ENCODE data around the gene FOXK1. TPM values are rescaled to one million over a fixed set of nuclear protein-coding genes. Genes with fewer than 3 reads are reported as not detected.

Gene FOXK1
- total RNA-seq, 2 experiments from 2014 or later: 67.8 to 68.1 TPM

DNA sequence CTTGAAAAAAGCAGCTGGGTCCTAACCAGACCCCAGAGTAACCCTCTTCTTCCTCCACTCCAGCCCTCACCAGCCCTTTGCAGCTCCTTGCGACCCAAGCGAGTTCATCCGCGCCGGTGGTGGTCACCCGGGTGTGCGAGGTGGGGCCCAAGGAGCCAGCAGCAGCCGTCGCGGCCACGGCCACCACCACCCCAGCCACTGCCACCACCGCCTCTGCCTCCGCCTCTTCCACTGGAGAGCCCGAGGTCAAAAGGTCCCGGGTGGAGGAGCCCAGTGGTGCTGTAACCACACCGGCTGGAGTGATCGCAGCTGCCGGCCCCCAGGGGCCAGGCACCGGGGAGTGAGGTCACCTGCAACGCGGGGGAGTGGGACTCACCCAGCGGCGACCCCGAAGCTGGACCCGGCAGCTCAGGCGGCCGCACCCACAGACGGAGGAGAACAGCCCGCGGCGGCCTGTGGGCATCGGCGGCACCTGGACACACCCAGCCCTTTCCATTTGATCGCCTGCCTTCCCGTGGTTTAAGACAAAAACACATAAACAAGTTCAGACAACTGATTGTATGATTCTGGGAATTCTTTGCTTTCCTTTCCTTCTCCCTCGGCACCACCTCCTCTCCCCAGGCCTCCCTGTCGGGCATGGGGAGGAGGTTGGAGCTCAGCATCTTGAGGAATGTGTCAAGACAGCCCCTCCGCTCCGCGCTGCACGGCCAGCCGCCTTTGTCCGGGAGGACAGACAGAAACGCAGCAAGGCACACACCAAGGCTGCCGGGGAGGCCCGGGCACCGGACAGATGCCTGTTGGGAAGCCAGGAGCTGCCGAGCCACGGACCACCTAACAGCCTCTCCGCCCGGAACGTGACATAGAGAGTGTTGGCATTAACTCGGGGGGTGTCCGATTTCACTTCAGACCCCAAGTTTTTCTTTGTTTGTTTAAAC lies 80.3 kb downstream of the FOXK1 start:
- H3K36me3 ChIP-seq (ENCODE audit: insufficient read depth, low read length): peaks cover 72% of the 10 kb centered on the region
- H3K27ac ChIP-seq (ENCODE audit: low read depth in 1 of 2, low read length in 2 of 2): no peak overlapping the region
- Mint-ChIP-seq H3K36me3 (ENCODE audit: low read depth) (peaks cover 46% of the 10 kb centered on the region), H3K27me3 (no peaks in the 10 kb centered on the region), H3K27ac (no peak overlapping the region), H3K4me1 (ENCODE audit: low read depth) (no peaks in the 10 kb centered on the region), H3K4me3 (no peak overlapping the region), H3K9me3 (no peaks in the 10 kb centered on the region)
- H3K9me3 ChIP-seq (ENCODE audit: control insufficient read depth in 1 of 2, insufficient read depth in 1 of 2, low read length in 2 of 2): no peaks in the 10 kb centered on the region
- TF ChIP-seq, protein P1, sequence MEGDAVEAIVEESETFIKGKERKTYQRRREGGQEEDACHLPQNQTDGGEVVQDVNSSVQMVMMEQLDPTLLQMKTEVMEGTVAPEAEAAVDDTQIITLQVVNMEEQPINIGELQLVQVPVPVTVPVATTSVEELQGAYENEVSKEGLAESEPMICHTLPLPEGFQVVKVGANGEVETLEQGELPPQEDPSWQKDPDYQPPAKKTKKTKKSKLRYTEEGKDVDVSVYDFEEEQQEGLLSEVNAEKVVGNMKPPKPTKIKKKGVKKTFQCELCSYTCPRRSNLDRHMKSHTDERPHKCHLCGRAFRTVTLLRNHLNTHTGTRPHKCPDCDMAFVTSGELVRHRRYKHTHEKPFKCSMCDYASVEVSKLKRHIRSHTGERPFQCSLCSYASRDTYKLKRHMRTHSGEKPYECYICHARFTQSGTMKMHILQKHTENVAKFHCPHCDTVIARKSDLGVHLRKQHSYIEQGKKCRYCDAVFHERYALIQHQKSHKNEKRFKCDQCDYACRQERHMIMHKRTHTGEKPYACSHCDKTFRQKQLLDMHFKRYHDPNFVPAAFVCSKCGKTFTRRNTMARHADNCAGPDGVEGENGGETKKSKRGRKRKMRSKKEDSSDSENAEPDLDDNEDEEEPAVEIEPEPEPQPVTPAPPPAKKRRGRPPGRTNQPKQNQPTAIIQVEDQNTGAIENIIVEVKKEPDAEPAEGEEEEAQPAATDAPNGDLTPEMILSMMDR (IDR thresholded peaks at IDR 0.05): no peak
- no peaks in the 10 kb centered on the region for H3K4me1 ChIP-seq (ENCODE audit: insufficient read depth, low read length)
- DNase-seq: no peak
- no peaks in the 10 kb centered on the region for H3K27me3 ChIP-seq (ENCODE audit: control insufficient read depth in 1 of 2, insufficient read depth in 2 of 2, low read length in 2 of 2)
- no peak for ATAC-seq (ENCODE audit: poor library complexity)
- intact Hi-C loops (cut with DNase I, micrococcal nuclease): no loop called here
- ChIA-PET CTCF (no interaction called here), POLR2A (interaction anchor here (1.0 kb wide), 1 partner anchor 13 kb away, joined by 3 read pairs; the partner anchor contains the start of gene AP5Z1)
- no peak overlapping the region for H3K4me3 ChIP-seq (ENCODE audit: low read length)

DNA sequence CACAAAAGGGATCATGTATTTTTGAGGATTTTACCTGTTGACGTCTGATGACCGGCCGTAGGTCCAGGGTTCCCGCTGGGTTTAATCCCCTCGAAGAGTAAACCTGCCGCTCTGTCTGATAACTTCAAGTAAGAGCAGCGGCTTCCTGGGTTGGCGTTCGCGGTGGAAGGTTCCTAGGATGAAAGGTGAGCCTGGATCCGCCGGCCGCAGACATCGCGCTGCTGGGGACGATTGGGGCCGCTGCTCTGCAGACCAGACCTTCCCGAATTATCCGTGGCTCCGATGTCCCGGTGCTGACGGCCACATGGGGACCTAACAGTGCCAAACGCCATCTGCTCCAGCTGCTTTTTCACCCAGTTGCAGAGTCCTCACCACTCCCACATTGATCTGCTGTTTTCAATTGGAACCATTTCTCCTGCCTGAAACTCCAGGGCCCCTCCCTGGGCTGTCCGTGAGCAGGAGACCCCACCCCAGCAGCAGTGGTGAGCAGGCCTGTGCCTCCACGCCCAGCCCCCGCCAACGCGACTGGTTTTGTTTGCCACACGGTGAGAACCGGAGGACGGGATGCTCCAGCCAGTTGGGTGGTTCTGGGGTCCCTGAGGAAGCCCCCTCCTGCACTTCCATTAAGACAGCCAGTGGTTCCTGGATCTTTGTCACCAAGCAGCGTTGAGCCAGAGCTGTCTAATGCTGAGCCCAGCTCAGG lies 81.1 kb downstream of the FOXK1 start:
- H3K27me3 ChIP-seq (ENCODE audit: control insufficient read depth in 1 of 2, insufficient read depth in 2 of 2, low read length in 2 of 2): no peaks in the 10 kb centered on the region
- intact Hi-C loops (cut with DNase I, micrococcal nuclease): no loop called here
- ATAC-seq (ENCODE audit: poor library complexity) (no peak), DNase-seq (no peak)
- POLR2A ChIA-PET: no interaction called here
- peaks cover 47% of the 10 kb centered on the region for H3K36me3 Mint-ChIP-seq (ENCODE audit: low read depth)
- H3K4me3 ChIP-seq (ENCODE audit: low read length): no peak overlapping the region
- H3K9me3 Mint-ChIP-seq: no peaks in the 10 kb centered on the region
- TF ChIP-seq, protein P1 (IDR thresholded peaks at IDR 0.05): no peak
- no peak overlapping the region for H3K27ac Mint-ChIP-seq
- no peaks in the 10 kb centered on the region for H3K4me1 ChIP-seq (ENCODE audit: insufficient read depth, low read length)
- no peaks in the 10 kb centered on the region for H3K27me3 Mint-ChIP-seq
- H3K4me3 Mint-ChIP-seq: no peak overlapping the region
- H3K4me1 Mint-ChIP-seq (ENCODE audit: low read depth): no peaks in the 10 kb centered on the region
- H3K36me3 ChIP-seq (ENCODE audit: insufficient read depth, low read length): peaks cover 67% of the 10 kb centered on the region
- no peaks in the 10 kb centered on the region for H3K9me3 ChIP-seq (ENCODE audit: control insufficient read depth in 1 of 2, insufficient read depth in 1 of 2, low read length in 2 of 2)
- no peak overlapping the region for H3K27ac ChIP-seq (ENCODE audit: low read depth in 1 of 2, low read length in 2 of 2)
- CTCF ChIA-PET: no interaction called here

DNA sequence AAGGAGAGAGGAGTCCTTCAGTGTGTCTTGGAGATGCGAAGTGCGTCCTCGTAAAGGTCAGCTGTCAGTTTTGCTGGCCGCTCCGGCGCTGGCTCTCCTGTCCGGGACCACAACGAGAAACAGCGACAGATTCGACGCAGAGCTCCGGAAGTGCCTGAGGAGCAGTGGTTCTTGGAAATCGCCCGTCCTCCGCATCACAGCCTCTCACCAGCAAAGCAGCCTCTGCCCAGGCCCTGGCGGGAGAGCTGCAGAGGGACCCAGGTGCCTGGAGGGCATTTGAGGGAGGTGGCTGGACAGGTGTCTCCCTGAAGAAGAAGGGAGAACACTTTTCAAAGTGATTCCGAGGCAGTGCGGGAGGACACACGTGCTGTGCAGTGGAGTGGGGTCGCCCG lies 81.7 kb downstream of the FOXK1 start:
- no peaks in the 10 kb centered on the region for H3K27me3 Mint-ChIP-seq
- H3K36me3 Mint-ChIP-seq (ENCODE audit: low read depth): peaks cover 47% of the 10 kb centered on the region
- no peak overlapping the region for H3K4me3 Mint-ChIP-seq
- intact Hi-C loops (cut with DNase I, micrococcal nuclease): no loop called here
- no peaks in the 10 kb centered on the region for H3K9me3 Mint-ChIP-seq
- CTCF ChIA-PET: no interaction called here
- no peak overlapping the region for H3K4me3 ChIP-seq (ENCODE audit: low read length)
- POLR2A ChIA-PET: interaction anchor here (1.0 kb wide), 1 partner anchor 11 kb away, joined by 3 read pairs; the partner anchor contains the start of gene AP5Z1
- DNase-seq: no peak
- H3K27ac ChIP-seq (ENCODE audit: low read depth in 1 of 2, low read length in 2 of 2): no peak overlapping the region
- H3K9me3 ChIP-seq (ENCODE audit: control insufficient read depth in 1 of 2, insufficient read depth in 1 of 2, low read length in 2 of 2): no peaks in the 10 kb centered on the region
- no peak overlapping the region for H3K27ac Mint-ChIP-seq
- H3K36me3 ChIP-seq (ENCODE audit: insufficient read depth, low read length): peaks cover 61% of the 10 kb centered on the region
- H3K27me3 ChIP-seq (ENCODE audit: control insufficient read depth in 1 of 2, insufficient read depth in 2 of 2, low read length in 2 of 2): no peaks in the 10 kb centered on the region
- H3K4me1 Mint-ChIP-seq (ENCODE audit: low read depth): no peaks in the 10 kb centered on the region
- H3K4me1 ChIP-seq (ENCODE audit: insufficient read depth, low read length): no peaks in the 10 kb centered on the region
- TF ChIP-seq, protein P1 (IDR thresholded peaks at IDR 0.05): no peak
- ATAC-seq (ENCODE audit: poor library complexity): no peak

Measured in CD4-positive, alpha-beta T cell (primary cell).